SK-N-SH (cell line): ENCODE measurements around the gene ALDH6A1.
"Not testable (repeated sequence)": the region's sequence is repeated elsewhere in the genome, so short reads cannot be mapped to it uniquely, and the experiment has no call there.

Experiments
- CTCF ChIP-seq: fragments of 200-600 bp; sonication (generic); IDR thresholded peaks from 2 replicates; pipeline ENCODE4 v1.6.1; 2017; ENCODE audit warnings: antibody characterized with exemption, mild to moderate bottlenecking, moderate library complexity
- GABPA ChIP-seq: IDR thresholded peaks from 2 replicates; pipeline ENCODE4 v1.4.0; 2012; ENCODE audit warnings: low read depth, mild to moderate bottlenecking
- NRF1 ChIP-seq: IDR thresholded peaks from 2 replicates; pipeline ENCODE4 v1.6.1; 2012; ENCODE audit warnings: low read depth, mild to moderate bottlenecking, low read length
- TF ChIP-seq, protein P1 (sequence below): IDR thresholded peaks from 2 replicates; pipeline ENCODE4 v1.6.1; 2012; ENCODE audit warnings: mild to moderate bottlenecking, low read depth, low read length, moderate library complexity
- TF ChIP-seq, protein P2 (sequence below): IDR thresholded peaks from 2 replicates; pipeline ENCODE4 v1.4.0; 2012; ENCODE audit warnings: low read depth

DNA sequence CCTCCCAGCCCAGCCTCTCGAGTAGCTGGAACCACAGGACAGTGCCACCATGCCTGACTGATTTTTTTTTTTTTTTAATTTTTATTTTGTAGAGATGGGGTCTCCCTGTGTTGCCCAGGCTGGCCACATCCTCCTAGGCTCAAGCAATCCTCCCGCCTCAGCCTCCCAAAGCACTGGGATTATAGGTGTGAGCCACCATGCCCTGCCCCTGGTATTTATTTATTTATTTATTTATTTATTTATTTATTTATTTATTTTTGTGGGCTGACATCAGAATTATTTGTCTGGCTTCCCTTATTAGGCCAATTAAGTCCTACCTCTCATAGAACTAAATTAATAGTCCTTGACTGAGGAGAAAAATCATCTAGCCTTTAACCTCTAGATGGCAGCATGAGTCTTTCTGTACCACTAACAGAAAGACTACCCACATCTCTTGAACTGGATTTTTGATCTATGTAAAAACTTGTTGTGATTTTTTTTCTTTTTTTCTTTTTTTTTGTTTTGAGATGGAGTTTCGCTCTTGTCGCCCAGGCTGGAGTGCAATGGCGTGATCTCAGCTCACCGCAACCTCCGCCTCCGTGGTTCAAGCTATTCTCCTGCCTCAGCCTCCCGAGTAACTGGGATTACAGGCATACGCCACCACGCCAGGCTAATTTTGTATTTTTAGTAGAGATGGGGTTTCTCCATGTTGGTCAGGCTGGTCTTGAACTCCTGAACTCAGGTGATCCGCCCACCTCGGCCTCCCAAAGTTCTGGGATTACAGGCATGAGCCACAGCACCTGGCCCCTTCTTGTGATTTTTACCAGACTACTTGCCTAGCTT, 27.4 kb upstream of the ALDH6A1 start:
- TF ChIP-seq, protein P1, sequence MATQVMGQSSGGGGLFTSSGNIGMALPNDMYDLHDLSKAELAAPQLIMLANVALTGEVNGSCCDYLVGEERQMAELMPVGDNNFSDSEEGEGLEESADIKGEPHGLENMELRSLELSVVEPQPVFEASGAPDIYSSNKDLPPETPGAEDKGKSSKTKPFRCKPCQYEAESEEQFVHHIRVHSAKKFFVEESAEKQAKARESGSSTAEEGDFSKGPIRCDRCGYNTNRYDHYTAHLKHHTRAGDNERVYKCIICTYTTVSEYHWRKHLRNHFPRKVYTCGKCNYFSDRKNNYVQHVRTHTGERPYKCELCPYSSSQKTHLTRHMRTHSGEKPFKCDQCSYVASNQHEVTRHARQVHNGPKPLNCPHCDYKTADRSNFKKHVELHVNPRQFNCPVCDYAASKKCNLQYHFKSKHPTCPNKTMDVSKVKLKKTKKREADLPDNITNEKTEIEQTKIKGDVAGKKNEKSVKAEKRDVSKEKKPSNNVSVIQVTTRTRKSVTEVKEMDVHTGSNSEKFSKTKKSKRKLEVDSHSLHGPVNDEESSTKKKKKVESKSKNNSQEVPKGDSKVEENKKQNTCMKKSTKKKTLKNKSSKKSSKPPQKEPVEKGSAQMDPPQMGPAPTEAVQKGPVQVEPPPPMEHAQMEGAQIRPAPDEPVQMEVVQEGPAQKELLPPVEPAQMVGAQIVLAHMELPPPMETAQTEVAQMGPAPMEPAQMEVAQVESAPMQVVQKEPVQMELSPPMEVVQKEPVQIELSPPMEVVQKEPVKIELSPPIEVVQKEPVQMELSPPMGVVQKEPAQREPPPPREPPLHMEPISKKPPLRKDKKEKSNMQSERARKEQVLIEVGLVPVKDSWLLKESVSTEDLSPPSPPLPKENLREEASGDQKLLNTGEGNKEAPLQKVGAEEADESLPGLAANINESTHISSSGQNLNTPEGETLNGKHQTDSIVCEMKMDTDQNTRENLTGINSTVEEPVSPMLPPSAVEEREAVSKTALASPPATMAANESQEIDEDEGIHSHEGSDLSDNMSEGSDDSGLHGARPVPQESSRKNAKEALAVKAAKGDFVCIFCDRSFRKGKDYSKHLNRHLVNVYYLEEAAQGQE = not testable (repeated sequence)
- TF ChIP-seq CTCF = peak; percentile 76
- TF ChIP-seq NRF1, GABPA: not testable (repeated sequence)
- TF ChIP-seq, protein P2, sequence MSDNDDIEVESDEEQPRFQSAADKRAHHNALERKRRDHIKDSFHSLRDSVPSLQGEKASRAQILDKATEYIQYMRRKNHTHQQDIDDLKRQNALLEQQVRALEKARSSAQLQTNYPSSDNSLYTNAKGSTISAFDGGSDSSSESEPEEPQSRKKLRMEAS = not testable (repeated sequence)
